GM19099 (cell line): ENCODE measurements around the gene PLCB3.

ENCODE experiments used
- POLR2A ChIP-seq: IDR thresholded peaks from 3 replicates; pipeline ENCODE4 v1.6.1; 2011; ENCODE audit warnings: low read depth; ENCODE audit not compliant: insufficient read length; ENCODE audit errors: extremely low read depth

The PLCB3 gene

GRCh38 chr11:64251016-64251752, at the start of gene PLCB3:
Gene PLCB3 (plus strand): TSS chr11:64251530. CDS start chr11:64251650, 120 bp downstream.
- peak; percentile 48 for TF ChIP-seq POLR2A

GRCh38 chr11:64201543-64201942, 49.8 kb upstream of the PLCB3 start:
- no peak for TF ChIP-seq POLR2A

DNA sequence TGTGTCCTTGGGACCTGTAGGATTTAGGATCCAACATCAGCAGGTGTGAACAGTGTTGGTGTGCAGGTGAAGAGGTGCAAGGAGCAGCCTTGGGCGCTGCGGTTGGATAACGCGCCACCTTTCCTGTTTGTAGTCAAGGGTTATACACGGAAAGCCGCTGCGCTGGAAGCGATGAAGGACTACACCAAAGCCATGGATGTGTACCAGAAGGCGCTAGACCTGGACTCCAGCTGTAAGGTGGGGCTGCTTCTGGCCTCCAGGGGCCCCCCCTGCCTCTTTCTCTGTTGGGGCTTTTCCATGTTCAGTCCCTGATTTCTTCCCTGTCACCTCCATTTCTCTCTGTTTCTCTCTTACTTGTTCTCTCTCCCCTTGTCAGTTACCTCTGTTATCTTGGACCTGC, 48.3 kb upstream of the PLCB3 start:
- TF ChIP-seq POLR2A, result no peak

GRCh38 chr11:64203421-64204079, 47.8 kb upstream of the PLCB3 start:
- no peak for TF ChIP-seq POLR2A

GRCh38 chr11:64204080-64204440, 47.3 kb upstream of the PLCB3 start:
- no peak for TF ChIP-seq POLR2A

DNA sequence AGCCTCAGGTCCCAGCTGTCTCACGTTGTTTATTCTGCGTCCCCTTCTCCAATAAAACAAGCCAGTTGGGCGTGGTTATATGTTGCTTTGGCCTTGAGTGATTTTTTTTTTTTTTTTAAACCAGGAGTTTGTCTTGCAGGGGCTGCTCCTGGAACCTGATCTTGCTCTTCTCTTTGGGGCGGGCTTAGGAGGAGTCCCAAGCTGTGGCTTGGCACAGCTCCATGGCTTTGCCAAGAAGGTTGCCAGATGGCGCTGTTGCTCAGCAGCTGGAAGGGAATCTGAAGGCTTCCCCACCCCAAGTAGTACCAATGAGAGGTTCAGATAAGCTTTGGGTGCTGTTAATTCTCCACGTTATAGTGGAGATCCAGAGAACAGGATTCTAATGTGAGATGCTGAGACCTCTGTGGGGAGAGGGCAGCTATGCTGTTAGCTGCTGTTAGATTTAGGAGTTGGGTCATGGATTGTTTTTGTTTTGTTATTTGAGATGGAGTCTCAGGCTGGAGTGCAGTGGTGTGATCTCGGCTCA, 46.8 kb upstream of the PLCB3 start:
- no peak for TF ChIP-seq POLR2A

DNA sequence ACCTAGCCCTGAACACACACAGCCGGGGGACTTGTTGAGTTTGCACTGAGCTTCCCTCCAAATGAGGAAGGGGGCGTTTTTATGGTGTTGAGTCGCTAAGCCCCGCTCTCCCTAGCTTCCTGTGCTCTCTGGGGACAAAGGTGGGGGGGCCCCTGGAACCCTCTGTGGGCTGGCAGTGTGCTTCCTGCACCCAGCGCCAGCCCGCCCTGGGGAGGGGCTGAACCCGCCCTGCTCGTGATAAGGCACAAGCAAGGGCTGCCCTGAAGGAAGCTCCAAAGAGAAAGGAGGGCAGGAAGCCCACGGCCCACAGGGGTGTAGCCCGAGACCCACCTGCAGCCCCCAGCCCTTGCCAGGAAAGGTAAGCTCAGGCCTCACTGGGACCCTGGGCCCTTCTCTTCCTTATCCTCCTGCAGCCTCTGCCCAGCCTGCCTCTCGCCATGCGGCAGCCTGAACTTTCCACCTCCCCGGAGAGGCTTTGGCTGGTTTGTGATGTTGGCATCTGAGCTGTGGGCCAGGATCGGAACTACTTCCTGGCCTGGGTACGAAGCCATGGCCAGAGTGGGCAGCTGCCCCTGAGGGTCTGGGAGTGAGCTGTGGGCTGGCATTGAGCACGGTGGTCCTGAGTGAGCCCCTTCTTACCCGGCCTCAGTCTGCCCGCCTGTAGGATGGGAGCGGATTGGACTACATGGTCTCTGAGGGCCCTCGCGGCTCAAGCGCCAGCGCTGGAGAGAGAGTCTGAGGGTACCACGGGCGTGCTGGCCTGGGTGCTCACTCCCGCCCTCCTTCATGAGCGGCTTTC, 44.7 kb upstream of the PLCB3 start, which contains the start of gene FERMT3:
Gene FERMT3 (plus strand): TSS at position 265 of the 799 bp plus-strand sequence. CDS start 644 bp downstream, outside the sequence.
- TF ChIP-seq POLR2A, result peak; percentile 54

DNA sequence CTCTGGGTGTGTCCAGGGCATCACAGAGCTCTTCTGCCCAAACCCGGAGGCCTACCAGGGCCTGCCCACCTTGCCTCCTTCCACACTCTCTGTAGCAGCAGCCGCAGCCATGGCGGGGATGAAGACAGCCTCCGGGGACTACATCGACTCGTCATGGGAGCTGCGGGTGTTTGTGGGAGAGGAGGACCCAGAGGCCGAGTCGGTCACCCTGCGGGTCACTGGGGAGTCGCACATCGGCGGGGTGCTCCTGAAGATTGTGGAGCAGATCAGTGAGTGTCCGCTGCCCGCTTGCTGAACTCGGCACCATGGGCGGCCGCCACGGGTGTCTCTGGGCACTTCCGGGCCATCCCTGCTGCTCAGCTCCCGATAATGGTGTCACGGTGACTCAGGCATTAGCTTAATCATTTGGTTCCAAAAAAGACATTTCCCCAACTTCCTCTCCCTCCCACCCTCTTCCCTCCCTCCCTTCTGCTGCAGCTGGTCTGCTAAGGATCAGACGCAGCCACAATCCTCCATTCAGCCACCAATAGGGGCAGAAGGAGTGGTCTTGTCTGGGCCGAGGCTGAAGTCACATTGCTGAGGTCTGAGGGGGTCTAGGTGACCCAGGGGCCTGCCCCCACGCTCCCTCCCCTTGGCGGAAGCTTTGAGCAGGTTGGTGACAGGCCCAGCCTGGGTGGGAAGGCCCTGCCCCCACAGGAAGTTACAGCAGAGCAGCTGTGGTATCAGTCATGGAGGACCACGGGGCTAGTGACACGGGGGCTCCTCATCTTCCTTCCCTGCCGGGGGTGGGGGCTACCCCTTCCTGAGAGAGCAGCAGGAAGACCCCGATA, 43.9 kb upstream of the PLCB3 start:
- TF ChIP-seq POLR2A, result peak; percentile 80

DNA sequence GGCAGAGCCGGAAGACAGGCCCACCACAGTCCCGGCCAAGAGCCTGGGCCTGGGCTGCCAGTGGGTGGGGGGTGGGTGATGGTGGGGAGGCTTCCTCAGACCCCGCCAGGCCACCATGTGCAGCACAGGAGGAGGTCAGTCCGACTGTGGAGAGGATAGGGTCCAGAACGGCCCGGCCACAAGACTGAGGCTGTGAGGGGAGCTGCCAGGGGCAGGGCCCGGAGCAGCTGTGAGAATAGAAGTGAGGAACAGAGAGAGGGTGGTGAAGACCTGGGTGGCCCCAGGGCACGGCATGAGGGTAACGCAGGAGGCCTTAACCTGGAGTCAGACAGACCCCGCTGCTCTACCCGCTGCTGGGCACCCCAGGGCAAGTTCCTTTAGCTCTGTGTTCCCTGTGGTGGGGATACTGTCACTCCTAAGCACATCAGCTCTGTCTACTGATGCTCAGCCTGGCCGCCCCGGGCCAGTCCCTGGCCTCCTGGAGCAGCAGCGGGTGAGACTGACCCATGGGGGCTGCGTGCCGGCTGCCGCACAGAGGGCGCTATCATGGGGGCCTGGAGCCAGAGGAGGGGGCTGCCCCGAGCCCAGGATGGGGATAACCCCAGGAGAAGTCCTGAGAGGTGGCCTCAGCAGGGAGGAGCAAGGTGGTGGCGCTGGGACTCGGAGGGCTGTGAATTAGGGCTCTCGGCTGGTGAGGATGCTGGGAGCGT, 43.1 kb upstream of the PLCB3 start:
- TF ChIP-seq POLR2A, result no peak

GRCh38 chr11:64208796-64209562, 42.4 kb upstream of the PLCB3 start:
- no peak for TF ChIP-seq POLR2A

DNA sequence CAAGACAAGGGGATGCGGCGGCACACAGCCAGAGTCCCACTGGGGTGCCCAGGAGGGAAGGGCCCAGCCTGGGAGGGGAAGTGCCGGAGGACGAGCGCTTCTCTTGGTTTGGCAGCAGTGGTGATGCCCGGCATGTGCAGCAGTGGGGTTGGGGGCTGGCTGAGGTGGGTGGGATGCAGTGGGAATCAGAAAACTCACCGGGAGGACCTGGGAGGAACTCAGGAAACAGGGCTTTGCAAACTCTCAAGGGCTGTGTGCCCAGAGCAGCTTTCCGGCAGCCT, 41.8 kb upstream of the PLCB3 start:
- no peak for TF ChIP-seq POLR2A

DNA sequence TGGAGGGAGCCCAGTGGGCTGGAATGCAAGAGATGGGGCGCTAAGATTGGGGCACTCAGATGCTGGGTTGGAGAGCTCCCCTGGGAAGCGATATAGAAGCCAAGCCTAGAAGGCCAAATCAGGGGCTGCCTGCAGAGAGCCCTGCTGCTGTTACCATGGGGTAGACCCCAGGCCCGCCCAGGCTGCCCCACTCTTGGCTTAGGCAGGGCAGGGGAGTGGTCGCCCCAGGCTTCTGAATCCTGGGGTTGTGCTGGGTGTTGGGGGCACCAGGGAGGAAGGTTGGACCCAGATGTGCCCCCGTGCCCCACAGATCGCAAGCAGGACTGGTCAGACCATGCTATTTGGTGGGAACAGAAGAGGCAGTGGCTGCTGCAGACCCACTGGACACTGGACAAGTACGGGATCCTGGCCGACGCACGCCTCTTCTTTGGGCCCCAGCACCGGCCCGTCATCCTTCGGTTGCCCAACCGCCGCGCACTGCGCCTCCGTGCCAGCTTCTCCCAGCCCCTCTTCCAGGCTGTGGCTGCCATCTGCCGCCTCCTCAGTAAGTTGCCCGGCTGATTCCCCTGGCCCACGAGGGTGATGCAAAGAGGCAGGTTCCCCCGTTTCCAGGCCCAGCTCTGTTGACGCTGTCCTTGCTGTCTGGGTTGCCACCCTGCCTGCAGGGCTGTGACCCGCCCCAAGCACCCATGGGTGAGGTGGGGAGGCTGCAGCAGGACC, 40.9 kb upstream of the PLCB3 start:
- TF ChIP-seq POLR2A, result no peak

GRCh38 chr11:64211181-64211872, 40.0 kb upstream of the PLCB3 start:
- TF ChIP-seq POLR2A, result no peak

GRCh38 chr11:64216879-64217278, 34.5 kb upstream of the PLCB3 start:
- TF ChIP-seq POLR2A, result no peak
